Measurements from ENCODE around the gene CSN2. TPM values are rescaled to one million over a fixed set of nuclear protein-coding genes. Genes with fewer than 3 reads are reported as not detected.

CSN2 gene
- total RNA-seq, 1 experiment from 2014 or later: not detected

DNA sequence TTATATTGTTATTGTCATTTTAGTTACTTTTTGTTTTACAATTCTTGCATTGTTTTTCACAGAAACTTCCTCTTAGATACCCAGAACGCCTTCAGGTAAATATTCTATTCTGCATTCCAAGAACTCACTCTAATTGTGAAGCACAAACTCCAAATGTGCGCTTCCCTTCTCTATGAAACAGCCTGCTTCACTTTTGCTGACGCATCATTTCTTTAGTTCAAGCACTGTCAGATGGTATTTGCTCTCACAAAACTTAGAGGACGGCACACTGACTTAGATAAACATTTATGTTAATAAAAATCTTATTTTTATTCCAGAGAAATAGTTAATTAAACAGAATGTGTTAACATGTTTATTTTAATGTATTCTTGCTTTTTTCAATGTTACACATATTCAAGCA, 31.4 kb downstream of the CSN2 start:
- Mint-ChIP-seq H3K9me3 (no peaks in the 10 kb centered on the region), H3K27me3 (ENCODE audit: low read depth) (no peaks in the 10 kb centered on the region), H3K27ac (no peak overlapping the region), H3K4me3 (no peak overlapping the region), H3K4me1 (no peaks in the 10 kb centered on the region), H3K36me3 (ENCODE audit: insufficient read depth in 1 of 3, low read depth in 3 of 3) (no peaks in the 10 kb centered on the region)
- Histone ChIP-seq H2AK5ac (ENCODE audit: insufficient read length, low read length) (no peak overlapping the region), H3K23me2 (ENCODE audit: insufficient read length, low read depth, low read length, poor library complexity, severe bottlenecking) (no peaks in the 10 kb centered on the region), H3K4me2 (ENCODE audit: insufficient read depth, insufficient read length, low read length) (no peak overlapping the region), H2BK120ac (ENCODE audit: low read depth, low read length, poor library complexity, severe bottlenecking) (no peak overlapping the region), H4K8ac (replicated peaks; ENCODE audit: insufficient read length, low read depth, low read length) (no peak overlapping the region), H3K79me2 (ENCODE audit: insufficient read depth, low read length) (no peaks in the 10 kb centered on the region), H3K79me1 (ENCODE audit: insufficient read depth, low read depth, low read length, poor library complexity, severe bottlenecking) (no peaks in the 10 kb centered on the region), H4K5ac (ENCODE audit: insufficient read length, low read depth, low read length) (no peak overlapping the region), H3K9me3 (ENCODE audit: control insufficient read depth, low read depth, low read length) (no peaks in the 10 kb centered on the region), H2BK15ac (ENCODE audit: low read depth, low read length) (no peak overlapping the region), H2BK5ac (ENCODE audit: insufficient read length, low read length) (no peak overlapping the region), H3K9ac (ENCODE audit: extremely low read depth, insufficient read length, low read length) (no peak overlapping the region), H2BK12ac (ENCODE audit: insufficient read length, low read depth, low read length) (no peak overlapping the region), H3K27me3 (ENCODE audit: insufficient read depth, low read length) (no peaks in the 10 kb centered on the region), H3K4ac (ENCODE audit: low read depth, low read length) (no peak overlapping the region), H4K20me1 (ENCODE audit: control insufficient read depth, insufficient read depth, insufficient read length) (no peaks in the 10 kb centered on the region), H3K4me1 (ENCODE audit: insufficient read depth, low read length) (no peaks in the 10 kb centered on the region), H3T11ph (ENCODE audit: low read length) (no peak overlapping the region), H2AFZ (ENCODE audit: low read length) (no peak overlapping the region), H3K18ac (ENCODE audit: insufficient read length, low read depth, low read length) (no peak overlapping the region), H2BK20ac (ENCODE audit: low read depth, low read length, poor library complexity, severe bottlenecking) (no peak overlapping the region), H3K23ac (ENCODE audit: insufficient read length, low read depth, low read length) (no peak overlapping the region), H3K27ac (ENCODE audit: insufficient read length, low read depth, low read length) (no peak overlapping the region), H4K91ac (ENCODE audit: insufficient read length, low read depth, low read length) (no peak overlapping the region), H3K14ac (ENCODE audit: insufficient read depth, low read length) (no peak overlapping the region), H3K56ac (ENCODE audit: insufficient read length, low read depth, low read length) (no peak overlapping the region)
- TF ChIP-seq, protein P1, sequence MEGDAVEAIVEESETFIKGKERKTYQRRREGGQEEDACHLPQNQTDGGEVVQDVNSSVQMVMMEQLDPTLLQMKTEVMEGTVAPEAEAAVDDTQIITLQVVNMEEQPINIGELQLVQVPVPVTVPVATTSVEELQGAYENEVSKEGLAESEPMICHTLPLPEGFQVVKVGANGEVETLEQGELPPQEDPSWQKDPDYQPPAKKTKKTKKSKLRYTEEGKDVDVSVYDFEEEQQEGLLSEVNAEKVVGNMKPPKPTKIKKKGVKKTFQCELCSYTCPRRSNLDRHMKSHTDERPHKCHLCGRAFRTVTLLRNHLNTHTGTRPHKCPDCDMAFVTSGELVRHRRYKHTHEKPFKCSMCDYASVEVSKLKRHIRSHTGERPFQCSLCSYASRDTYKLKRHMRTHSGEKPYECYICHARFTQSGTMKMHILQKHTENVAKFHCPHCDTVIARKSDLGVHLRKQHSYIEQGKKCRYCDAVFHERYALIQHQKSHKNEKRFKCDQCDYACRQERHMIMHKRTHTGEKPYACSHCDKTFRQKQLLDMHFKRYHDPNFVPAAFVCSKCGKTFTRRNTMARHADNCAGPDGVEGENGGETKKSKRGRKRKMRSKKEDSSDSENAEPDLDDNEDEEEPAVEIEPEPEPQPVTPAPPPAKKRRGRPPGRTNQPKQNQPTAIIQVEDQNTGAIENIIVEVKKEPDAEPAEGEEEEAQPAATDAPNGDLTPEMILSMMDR (conservative IDR thresholded peaks at IDR 0.05): no peak
- DNase-seq: no peak
- no CpG with 5 or more reads among the region's 4 CpGs for WGBS (ENCODE audit: extremely low coverage, insufficient read length, low lambda C conversion rate)
